Globus pallidus (tissue), 1 donor: ENCODE results near the gene SPRED1.
"Not testable (repeated sequence)": the region's sequence is repeated elsewhere in the genome, so short reads cannot be mapped to it uniquely, and the experiment has no call there.

Experiments used
- DNase-seq: peaks from one replicate; pipeline ENCODE4 v3.0.0-alpha.2; 2015; ENCODE audit warnings: low spot score

SPRED1 gene

DNA sequence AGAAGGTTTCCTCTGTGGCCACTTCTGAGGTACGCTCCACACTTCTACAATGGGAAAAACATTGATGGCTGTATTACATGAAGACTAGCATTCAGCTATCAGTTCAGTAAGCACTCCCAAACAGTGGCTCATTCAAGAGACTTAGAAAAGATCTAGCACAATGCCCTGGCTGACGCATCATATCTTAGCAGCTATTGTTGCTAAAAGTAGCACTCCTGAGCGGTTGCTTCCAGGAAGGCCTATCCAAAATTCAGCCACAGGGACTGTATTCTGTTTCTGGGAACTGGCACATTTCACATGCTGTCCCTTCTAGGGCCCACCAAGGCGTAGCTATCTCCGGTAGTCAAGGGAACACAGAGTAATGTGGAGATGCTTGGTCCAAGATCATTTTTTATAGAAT is 21.2 kb upstream of the SPRED1 start:
- peak; percentile 80 for DNase-seq

DNA sequence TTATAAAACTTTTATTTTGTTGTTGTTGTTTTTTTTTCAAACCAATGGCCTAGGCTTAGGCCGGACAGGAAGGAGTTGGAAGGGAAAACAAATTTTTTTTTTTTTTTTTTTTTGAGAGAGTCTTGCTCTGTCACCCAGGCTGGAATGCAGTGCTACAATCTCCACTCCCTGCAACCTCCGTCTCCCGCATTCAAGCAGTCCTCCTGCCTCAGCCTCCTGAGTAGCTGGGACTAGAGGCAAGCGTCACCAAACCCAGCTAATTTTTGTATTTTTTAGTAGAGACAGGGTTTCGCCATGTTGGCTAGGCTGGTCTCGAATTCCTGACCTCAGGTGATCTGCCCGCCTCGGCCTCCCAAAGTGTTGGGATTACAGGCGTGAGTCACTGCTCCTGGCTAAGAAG is 15.6 kb upstream of the SPRED1 start:
- DNase-seq: not testable (repeated sequence)

DNA sequence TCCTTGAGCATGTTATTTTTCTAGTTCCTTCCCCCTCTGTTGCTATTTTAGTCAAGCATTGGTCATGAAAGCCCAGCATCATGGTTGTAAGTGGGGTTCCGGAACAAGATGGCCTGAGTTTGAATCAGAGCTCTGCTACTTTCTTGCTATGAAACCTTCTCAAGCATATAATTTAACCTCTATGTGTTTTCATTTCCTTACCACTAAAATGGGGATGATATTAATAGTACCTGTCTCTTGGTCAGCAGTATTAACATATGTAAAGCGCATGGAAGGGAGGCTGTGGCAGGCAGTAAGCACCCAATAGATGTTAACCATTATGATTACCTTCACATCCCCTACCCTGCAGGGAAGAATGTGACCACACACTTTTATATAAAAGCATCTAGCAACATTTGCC is 14.3 kb upstream of the SPRED1 start:
- DNase-seq: no peak

DNA sequence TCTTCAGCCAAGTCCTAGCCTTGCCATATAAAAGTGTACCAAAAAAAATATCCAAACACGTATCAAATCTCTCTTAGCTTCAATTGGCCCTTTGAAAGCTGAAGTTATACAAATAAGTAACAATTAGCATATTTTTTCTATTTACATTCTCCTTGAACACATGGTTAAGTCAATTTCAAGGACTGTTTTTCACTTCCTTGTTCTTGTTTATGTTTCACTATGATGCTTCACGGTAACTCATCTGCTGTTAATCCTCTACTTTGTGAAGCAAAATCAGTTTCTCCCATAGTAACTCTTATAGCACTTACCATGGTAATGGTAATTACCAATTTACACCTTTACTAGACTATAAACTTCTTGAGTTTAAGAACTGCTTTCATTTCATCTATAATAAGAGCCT is 10.6 kb upstream of the SPRED1 start:
- DNase-seq: no peak

DNA sequence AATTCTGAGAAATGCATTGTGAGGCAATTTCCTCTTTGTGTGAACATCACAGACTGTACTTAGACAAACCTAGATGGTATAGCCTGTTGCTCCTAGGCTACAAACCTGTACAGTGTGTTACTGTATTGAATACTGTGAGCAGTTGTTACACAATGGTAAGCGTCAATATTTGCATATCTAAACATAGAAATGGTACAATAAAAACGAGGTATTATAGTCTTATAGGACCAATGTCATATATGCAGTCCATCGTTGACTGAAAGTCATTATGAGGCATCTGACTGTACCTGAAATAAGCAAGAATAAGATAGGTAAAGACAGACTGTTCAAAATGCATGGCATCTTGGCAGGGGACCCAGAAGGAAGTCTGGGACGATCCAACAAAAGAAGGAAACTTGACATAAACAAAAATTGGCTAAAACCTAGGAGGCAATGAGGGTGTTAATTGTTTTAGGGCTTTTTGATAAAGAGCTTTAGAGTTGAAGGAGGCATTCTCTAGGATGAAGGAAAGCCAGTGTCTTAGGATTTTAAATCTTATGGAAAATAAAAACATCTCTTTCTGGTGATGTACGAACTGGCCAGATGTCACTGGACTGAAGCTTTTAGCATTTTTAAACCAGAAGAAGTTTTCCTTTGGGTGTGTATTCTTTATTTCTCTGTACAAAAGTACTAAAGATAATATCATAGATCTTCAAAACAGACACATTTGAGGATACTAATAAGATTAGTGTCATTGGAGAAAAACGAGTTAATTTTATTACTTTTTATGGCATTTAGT is 9.2 kb upstream of the SPRED1 start:
- no peak for DNase-seq

DNA sequence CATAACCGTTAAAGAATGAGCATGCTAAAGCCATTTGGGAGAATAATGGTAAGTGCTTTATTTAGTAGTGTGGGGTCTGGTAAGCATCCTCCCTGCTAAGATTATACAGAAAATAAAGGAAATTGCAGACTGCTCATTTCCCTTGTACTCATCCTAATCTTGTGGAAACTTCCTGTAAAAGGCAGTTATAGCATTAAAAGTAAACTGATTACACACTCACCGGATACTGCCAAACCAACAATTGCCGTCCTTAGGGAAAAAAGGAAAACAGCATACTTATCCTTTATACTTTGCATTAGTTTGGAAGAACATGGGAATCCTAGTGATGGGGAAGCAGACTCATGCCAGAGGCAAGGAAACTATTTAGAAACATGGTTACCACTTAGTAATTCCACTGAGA is 5.3 kb upstream of the SPRED1 start:
- no peak for DNase-seq

DNA sequence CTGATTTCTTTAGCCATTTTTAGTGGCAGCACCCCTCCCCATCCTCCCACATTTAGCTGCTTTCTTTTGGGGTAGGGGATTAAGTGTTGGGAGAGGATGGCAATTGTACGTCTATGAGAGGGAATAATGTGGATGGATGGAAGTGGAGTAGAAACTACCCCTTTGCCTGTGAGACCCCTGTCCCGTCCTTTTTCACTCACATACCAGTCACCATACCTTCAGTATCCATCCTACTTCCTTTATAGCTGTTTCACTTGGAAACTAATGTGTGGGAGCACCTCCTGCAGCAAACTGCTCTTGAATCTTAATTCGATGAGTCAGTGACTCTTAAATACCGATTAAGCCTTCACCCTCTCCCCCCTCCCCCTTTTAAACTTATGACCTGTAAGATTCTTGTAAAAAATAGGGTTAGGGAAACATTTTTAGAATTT is 730 bp downstream of the SPRED1 start:
- DNase-seq: no peak

DNA sequence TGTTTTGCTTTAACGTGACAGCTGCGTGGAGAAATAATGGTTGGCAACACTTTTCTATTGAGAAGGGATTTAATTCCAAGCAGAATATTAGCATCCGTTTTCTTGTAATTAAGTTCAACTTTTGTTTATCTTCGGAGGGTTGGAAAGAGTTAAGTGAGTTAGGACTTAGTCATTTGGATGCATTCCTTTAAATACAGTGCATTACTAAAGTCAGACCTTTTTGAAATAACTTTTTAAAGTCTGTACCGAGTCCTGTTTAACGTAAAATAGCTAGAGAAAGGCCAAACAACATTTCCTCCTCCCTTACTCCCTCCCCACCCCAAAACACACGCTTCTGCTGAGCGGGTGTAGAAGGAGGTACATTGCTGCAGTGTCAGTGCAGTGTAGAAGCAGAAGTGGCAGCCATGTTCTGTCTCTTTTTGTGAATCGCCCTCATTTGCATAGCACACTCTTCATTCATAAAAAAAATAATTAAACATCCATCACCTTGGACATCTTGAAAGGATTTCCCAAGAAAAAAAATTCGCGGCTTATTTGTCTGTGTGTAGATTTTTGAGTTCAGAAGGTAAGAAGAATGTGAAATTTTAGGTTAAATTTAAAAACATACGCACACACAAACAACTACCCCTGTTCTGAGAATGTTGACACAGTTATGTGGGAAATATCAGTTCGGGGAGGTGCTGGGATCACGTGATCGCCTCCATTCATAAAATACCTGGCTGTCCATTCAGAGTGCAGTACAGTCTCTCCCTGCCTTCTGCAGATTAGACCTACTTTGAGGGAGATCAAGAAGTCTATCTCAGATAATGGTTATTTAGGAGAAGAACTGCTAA is 1.6 kb downstream of the SPRED1 start:
- DNase-seq: peak; percentile 72

DNA sequence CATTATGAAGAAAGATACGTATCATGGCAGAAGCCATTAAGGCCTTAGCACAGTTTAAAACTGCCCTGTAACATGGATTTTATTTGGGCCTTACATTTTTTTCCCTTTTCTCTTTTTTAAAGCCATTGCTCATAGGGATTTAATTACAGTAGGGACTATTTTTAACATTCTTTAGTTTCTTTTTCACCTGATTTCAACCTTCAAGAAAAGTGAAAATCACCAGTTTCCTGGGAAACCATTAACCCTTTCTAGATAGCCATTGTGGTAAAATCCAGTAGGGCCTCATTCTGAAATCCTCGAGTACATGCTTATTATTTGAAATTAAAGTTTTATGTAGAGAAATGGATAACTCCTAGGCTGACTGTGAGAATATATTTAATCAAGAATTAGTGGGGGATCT is 3.1 kb downstream of the SPRED1 start:
- DNase-seq: no peak

DNA sequence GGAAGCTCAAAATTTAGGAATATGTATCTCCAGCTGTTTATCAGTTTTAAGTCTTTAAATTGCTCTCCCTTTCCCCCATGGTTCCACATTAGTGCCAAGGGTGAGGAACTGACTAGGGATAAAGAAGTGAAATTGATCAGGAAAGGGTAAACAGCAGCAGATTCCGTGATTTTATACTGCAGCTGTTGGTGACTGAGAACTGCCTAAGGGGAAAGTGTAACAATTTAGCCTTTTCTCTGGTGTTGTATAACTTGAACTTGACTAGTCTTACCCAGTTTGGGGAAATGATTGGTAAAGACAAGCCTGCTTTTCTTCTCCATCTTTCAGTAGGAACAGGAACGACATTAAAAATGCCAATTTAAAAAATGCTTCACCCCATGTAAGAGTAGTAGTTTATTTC is 5.0 kb downstream of the SPRED1 start:
- no peak for DNase-seq

DNA sequence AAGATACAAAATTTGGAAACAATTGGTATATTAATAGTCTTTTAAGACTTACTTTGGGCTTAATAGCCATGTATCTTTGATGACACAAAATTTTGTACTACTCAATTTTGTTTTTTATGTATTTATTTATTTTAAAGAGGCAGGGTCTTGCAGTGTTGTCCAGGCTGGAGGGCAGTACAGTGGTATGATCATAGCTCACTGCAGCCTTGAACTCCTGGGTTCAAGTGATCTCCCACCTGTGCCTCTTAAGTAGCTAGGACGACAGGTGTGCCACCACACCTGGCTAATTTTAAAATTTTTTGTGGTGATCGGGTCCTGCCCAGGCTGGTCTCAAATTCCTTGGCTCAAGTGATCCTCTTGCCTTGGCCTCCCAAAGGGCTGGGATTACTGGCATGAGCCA is 6.5 kb downstream of the SPRED1 start:
- no peak for DNase-seq

DNA sequence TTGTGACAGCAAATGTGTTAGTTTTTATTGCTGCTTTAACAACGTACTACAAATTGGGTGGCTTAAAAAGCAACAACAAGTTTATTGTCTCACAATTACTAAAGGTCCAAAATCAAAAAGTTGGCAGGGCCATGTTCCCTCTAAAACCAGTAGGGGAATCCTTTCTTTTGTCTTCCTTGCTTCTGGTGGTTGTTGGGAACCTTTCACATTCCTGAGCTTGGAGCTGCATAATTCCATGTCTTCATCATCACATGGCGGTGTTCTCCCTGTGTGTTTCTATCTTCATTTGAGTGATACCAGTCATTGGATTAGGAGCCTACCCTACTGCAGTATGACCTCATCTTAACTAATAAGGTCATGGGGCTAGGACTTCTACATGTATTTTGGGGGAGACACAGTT is 7.4 kb downstream of the SPRED1 start:
- DNase-seq: no peak

DNA sequence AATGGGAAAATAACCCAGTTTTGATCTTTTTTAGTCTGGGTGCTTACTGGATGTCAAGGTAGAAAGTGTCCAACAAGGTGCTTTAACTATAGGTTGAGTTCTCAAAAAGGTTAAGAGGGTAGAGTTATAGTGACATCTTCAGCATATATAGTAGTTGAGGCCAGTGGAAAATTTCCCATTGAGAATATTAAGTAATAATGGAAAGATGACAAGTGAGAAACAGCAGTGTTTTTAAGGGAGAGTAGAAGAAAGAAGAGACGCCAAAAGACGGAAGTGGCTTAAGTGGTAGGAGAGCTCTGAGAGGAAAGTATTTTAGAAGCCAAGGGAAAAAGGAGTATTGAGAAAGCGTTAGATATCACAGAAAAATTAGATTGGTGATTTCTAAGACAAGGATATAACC is 10.6 kb downstream of the SPRED1 start:
- no peak for DNase-seq

DNA sequence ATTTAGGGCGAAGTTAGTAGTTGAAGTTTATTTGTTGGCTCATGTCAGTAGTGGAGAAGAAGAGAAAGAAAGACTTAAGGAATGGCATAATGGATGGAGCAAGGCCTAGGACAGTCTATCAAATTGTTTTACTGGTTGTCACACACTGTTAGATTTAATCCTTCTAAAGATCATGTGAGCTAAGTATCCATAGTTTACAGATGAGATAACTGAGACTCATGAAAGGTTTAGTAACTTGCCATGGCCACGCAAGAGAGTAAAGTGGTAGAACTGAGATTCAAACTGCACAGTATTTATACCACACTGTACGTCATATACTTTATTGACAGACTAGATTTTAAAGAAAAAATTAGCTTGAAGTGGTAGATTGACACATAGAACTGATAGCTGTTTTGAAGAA is 11.4 kb downstream of the SPRED1 start:
- DNase-seq: no peak

DNA sequence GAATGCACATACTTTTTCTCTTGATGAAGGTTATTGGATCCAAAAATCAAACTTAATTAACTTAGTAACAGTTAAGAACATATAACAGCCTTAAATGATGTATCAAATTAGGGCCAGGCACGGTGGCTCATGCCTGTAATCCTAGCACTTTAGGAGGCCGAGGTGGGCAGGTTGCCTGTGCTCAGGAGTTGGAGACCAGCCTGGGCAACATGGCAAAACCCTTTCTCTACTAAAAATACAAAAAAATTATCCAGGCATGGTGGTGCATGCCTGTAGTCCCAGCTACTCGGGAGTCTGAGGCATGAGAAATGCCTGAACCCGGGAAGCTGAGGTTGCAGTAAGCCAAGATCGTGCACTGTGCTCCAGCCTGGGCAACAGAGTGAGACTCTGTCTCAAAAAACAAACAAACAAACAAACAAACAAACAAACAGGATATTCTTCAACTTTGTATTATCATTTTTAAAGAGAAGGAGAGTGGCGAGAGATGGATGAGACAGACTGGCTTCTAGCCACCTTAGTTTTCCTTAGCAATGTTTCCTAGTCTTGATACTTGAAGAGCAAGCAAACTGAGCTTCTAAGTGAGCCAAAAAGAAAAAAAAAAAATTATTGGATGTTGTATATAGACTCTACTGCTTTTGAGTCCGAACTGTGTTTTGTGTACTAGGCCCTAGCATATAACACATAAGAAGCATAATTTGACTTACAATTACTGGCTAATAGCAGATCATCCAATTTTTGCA is 13.8 kb downstream of the SPRED1 start:
- DNase-seq: no peak

DNA sequence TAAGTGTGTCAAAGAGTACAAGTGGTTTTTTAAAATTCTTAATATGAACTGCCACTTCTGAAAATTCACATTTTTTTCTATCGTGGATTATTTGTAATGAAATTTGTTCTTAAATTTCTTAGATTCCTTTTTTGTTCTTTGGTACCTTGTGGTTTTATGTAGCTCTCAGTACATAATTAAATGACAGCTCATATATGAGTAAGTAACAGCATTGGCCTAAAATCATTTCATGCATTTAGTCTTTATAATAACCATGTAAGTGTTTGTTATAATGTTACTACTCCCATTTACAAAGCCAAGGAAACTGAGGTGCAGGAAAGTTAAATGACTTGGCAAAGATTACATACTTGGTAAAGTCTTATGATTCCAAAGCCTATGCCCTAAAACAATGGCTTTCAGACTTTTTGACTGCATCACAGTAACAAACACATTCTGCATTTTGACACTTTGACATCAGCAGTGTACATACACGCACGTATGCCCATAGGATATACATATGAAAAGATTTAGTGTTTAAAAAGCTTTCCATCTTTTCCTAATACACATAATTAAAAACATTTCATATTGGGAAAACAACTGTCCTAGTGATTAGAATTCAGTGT is 14.9 kb downstream of the SPRED1 start:
- DNase-seq: no peak

DNA sequence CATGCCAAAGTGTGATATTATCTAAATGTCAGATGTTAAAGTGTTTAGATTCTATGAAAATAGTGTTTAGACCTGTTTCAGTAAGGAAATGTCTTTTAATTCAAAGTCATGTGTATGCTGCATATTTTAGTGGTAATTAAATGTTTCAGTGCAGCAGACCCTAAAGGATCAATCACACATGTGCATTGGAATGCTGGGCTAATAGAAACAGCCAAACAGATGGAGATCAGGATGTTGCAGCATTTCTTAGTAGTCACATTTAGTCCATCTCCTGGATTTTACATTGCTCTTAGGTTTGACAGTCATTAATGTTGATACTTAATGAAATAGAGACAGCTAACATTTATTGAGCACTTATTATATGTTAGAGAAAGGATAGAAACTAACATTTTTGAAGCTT is 18.5 kb downstream of the SPRED1 start:
- DNase-seq: no peak

DNA sequence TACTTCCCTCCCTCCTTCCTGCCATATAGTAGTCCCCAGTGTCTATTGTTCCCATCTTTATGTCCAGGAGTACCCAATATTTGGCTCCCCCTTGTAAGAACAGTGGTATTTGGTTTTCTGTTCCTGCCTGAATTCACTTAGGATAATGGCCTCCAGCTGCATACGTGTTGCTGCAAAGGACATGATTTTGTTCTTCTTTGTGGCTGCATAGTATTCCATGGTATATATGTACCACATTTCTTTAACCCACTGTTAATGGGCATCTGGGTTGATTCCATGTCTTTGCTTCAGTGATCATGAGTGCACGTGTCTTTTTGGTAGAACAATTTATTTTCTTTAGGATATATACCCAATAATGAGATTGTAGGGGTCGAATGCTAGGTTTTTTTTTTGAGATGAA is 19.3 kb downstream of the SPRED1 start:
- DNase-seq: no peak

DNA sequence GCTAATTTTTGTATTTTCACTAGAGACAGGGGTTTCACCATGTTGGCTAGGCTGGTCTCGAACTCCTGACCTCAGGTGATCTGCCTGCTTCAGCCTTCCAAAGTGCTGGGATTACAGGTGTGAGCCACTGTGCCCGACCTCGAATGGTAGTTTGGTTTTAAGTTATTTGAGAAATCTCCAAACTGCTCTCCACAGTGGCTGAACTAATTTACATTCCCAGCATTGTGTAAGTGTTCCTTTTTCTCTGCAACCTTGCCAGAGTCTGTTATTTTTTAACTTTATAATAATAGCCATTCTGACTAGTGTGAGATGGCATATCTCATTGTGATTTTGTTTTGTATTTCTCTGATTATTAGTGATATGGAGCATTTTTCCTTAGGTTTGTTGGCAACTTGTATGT is 19.8 kb downstream of the SPRED1 start:
- DNase-seq: not testable (repeated sequence)

DNA sequence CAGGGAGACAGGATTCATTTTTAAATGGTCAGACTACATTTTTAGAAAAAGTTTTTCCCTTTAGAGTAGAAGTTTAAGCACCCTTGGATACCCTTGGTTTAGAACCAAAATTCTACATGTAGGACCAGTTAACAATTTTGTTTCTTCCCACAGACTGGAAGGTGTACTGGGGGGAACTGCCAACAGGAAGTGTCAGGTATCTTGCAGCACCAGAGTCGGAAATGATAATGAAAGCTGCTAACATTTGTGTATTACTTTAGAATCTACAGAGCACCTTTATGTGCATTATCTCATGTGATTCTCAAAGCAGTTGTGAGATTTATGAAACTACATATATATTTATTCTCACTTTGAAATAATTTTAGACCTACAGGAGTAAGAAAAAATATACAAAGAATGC is 21.5 kb downstream of the SPRED1 start:
- no peak for DNase-seq

DNA sequence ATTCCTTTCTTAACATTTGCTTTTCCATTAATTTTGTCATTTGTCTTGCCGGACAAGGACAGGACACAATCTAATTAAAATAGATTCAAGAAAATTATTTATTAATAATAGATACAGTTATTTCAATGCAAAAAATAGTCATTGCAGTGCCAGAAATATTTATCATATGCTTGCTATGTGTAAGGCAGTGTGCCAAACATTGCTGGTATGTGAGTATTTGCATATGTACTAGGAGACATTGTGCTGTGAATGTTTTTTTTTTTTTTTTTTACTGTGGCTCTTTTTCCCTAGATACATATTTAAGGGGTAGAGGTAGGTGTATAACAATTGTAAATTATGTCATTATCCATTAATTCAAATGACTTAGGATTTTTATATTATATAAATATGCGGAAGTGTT is 23.3 kb downstream of the SPRED1 start:
- no peak for DNase-seq

DNA sequence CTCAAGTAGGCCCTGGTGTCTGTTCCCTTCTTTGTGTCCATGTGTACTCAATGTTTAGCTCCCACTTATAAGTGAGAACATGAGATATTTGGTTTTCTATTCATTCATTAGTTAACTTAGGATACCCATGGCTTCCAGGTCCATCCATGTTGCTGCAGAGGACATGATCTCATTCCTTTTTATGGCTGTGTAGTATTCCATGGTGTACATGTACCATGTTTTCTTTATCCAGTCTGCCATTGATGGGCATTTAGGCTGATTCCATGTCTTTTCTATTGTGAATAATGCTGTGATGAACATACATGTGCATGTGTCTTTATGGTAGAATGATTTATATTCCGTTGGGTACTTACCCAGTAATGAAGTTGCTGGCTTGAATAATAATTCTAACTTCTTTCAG is 24.6 kb downstream of the SPRED1 start:
- not testable (repeated sequence) for DNase-seq
